Sigmoid colon (tissue), 4 donors: ENCODE results near the gene PHKB.

Source experiments
- POLR2A ChIP-seq, 2 donors: fragments of 450-650 bp; IDR thresholded peaks; one replicate each; pipeline ENCODE4 v1.6.1; 2016; ENCODE audit warnings: antibody characterized with exemption in 2 of 2, mild to moderate bottlenecking in 2 of 2, moderate library complexity in 2 of 2
- POLR2AphosphoS5 ChIP-seq, 4 donors: sonication (generic); formaldehyde crosslinking; IDR thresholded peaks; one replicate each; pipeline ENCODE4 v1.6.1; 2017; ENCODE audit warnings: antibody characterized with exemption in 4 of 4
- TF ChIP-seq, protein P1 (sequence below), 4 experiments: fragments of 450-650 bp in 3 of 4; fragments of 200-600 bp in 1 of 4; IDR thresholded peaks; one replicate each; pipeline ENCODE4 v1.5.1; 2016 to 2019; ENCODE audit warnings: antibody characterized with exemption in 4 of 4, mild to moderate bottlenecking in 3 of 4, moderate library complexity in 2 of 4

DNA sequence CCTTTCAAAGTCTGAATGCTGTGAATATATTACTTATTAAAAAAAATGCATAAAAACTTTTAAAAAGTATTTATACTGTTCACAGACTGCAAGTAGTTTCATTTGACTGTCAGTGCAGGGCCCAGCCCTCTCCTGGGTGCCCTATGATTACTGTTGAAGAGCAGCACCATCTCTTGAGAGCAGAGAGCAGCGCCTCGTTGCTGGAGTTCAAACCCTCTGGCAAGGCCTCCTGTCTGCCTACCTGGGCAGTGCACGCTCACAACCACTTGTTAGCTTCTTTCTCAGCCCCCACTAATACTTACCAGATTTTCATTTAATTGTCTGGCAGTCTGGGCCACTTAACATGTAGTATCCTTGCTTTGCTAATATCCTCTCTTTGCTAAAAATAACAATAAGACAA, 233.4 kb downstream of the PHKB start:
- TF ChIP-seq POLR2A (IDR thresholded peaks at IDR 0.05) (no peak), POLR2AphosphoS5 (IDR thresholded peaks at IDR 0.05) (no peak)
- TF ChIP-seq, protein P1, sequence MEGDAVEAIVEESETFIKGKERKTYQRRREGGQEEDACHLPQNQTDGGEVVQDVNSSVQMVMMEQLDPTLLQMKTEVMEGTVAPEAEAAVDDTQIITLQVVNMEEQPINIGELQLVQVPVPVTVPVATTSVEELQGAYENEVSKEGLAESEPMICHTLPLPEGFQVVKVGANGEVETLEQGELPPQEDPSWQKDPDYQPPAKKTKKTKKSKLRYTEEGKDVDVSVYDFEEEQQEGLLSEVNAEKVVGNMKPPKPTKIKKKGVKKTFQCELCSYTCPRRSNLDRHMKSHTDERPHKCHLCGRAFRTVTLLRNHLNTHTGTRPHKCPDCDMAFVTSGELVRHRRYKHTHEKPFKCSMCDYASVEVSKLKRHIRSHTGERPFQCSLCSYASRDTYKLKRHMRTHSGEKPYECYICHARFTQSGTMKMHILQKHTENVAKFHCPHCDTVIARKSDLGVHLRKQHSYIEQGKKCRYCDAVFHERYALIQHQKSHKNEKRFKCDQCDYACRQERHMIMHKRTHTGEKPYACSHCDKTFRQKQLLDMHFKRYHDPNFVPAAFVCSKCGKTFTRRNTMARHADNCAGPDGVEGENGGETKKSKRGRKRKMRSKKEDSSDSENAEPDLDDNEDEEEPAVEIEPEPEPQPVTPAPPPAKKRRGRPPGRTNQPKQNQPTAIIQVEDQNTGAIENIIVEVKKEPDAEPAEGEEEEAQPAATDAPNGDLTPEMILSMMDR (IDR thresholded peaks at IDR 0.05) = no peak
